ENCODE results near the gene SPACA1. TPM values are rescaled to one million over a fixed set of nuclear protein-coding genes. Genes with fewer than 3 reads are reported as not detected.

SPACA1 gene
- total and polyA plus RNA-seq, 4 donors, result not detected

- Histone ChIP-seq H3K4me1 (ENCODE audit: control insufficient read depth in 4 of 4, insufficient read depth in 4 of 4, low read length in 3 of 4) (no peaks in the 10 kb centered on the region), H3K27me3 (ENCODE audit: control insufficient read depth in 4 of 4, insufficient read depth in 4 of 4, low read length in 3 of 4) (no peaks in the 10 kb centered on the region), H3K4me3 (ENCODE audit: low read depth in 1 of 3, low read length in 3 of 3) (no peak overlapping the region), H3K9ac (ENCODE audit: low read depth in 1 of 2, low read length in 2 of 2) (no peak overlapping the region), H3K9me3 (ENCODE audit: control insufficient read depth in 4 of 4, low read length in 3 of 4) (no peaks in the 10 kb centered on the region), H3K36me3 (ENCODE audit: control insufficient read depth in 4 of 4, insufficient read depth in 3 of 4, low read depth in 1 of 4, low read length in 3 of 4) (no peaks in the 10 kb centered on the region), H3K27ac (ENCODE audit: low read depth in 1 of 2, low read length in 2 of 2) (no peak overlapping the region)
- DNase-seq (ENCODE audit: low spot score), result no peak
- 74% methylated on average over 6 of the region's 6 CpGs for WGBS
- TF ChIP-seq GABPA (IDR thresholded peaks at IDR 0.05 in 1 of 2, conservative IDR thresholded peaks at IDR 0.05 in 1 of 2) (no peak), NR2F2 (IDR thresholded peaks at IDR 0.05) (no peak), FOXA1 (IDR thresholded peaks at IDR 0.05) (no peak), YY1 (IDR thresholded peaks at IDR 0.05) (no peak), MAX (IDR thresholded peaks at IDR 0.05) (no peak), SP1 (IDR thresholded peaks at IDR 0.05) (no peak), FOXA2 (IDR thresholded peaks at IDR 0.05) (no peak), JUND (IDR thresholded peaks at IDR 0.05) (no peak), TAF1 (conservative IDR thresholded peaks at IDR 0.05) (no peak), HNF4G (IDR thresholded peaks at IDR 0.05) (no peak), RAD21 (IDR thresholded peaks at IDR 0.05) (no peak), HNF4A (conservative IDR thresholded peaks at IDR 0.05) (no peak)
- TF ChIP-seq, protein P1, sequence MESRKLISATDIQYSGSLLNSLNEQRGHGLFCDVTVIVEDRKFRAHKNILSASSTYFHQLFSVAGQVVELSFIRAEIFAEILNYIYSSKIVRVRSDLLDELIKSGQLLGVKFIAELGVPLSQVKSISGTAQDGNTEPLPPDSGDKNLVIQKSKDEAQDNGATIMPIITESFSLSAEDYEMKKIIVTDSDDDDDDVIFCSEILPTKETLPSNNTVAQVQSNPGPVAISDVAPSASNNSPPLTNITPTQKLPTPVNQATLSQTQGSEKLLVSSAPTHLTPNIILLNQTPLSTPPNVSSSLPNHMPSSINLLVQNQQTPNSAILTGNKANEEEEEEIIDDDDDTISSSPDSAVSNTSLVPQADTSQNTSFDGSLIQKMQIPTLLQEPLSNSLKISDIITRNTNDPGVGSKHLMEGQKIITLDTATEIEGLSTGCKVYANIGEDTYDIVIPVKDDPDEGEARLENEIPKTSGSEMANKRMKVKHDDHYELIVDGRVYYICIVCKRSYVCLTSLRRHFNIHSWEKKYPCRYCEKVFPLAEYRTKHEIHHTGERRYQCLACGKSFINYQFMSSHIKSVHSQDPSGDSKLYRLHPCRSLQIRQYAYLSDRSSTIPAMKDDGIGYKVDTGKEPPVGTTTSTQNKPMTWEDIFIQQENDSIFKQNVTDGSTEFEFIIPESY (IDR thresholded peaks at IDR 0.05), result no peak
- TF ChIP-seq, protein P2, sequence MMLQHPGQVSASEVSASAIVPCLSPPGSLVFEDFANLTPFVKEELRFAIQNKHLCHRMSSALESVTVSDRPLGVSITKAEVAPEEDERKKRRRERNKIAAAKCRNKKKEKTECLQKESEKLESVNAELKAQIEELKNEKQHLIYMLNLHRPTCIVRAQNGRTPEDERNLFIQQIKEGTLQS (IDR thresholded peaks at IDR 0.05), result no peak
- TF ChIP-seq, protein P3, sequence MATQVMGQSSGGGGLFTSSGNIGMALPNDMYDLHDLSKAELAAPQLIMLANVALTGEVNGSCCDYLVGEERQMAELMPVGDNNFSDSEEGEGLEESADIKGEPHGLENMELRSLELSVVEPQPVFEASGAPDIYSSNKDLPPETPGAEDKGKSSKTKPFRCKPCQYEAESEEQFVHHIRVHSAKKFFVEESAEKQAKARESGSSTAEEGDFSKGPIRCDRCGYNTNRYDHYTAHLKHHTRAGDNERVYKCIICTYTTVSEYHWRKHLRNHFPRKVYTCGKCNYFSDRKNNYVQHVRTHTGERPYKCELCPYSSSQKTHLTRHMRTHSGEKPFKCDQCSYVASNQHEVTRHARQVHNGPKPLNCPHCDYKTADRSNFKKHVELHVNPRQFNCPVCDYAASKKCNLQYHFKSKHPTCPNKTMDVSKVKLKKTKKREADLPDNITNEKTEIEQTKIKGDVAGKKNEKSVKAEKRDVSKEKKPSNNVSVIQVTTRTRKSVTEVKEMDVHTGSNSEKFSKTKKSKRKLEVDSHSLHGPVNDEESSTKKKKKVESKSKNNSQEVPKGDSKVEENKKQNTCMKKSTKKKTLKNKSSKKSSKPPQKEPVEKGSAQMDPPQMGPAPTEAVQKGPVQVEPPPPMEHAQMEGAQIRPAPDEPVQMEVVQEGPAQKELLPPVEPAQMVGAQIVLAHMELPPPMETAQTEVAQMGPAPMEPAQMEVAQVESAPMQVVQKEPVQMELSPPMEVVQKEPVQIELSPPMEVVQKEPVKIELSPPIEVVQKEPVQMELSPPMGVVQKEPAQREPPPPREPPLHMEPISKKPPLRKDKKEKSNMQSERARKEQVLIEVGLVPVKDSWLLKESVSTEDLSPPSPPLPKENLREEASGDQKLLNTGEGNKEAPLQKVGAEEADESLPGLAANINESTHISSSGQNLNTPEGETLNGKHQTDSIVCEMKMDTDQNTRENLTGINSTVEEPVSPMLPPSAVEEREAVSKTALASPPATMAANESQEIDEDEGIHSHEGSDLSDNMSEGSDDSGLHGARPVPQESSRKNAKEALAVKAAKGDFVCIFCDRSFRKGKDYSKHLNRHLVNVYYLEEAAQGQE (IDR thresholded peaks at IDR 0.05), result no peak
Observed at GRCh38 chr6:88020439-88020838, 27.2 kb upstream of the SPACA1 start.

- no peak for DNase-seq (ENCODE audit: low spot score)
- peaks cover 0 to 3% (median under 1%) of the 10 kb centered on the region in 4 donors for H3K9me3 ChIP-seq (ENCODE audit: control insufficient read depth in 4 of 4, low read length in 3 of 4)
- H3K36me3 ChIP-seq (ENCODE audit: control insufficient read depth in 4 of 4, insufficient read depth in 3 of 4, low read depth in 1 of 4, low read length in 3 of 4), result no peaks in the 10 kb centered on the region
- H3K4me1 ChIP-seq (ENCODE audit: control insufficient read depth in 4 of 4, insufficient read depth in 4 of 4, low read length in 3 of 4), result no peaks in the 10 kb centered on the region
- TF ChIP-seq EGR1 (IDR thresholded peaks at IDR 0.05; ENCODE audit: low read depth in 2 of 2) (no peak), JUND (IDR thresholded peaks at IDR 0.05) (no peak), HNF4A (conservative IDR thresholded peaks at IDR 0.05) (no peak), HNF4G (IDR thresholded peaks at IDR 0.05) (no peak)
- no peak overlapping the region for H3K4me3 ChIP-seq (ENCODE audit: low read depth in 1 of 3, low read length in 3 of 3)
- H3K27ac ChIP-seq (ENCODE audit: low read depth in 1 of 2, low read length in 2 of 2), result no peak overlapping the region
- H3K27me3 ChIP-seq (ENCODE audit: control insufficient read depth in 4 of 4, insufficient read depth in 4 of 4, low read length in 3 of 4), result no peaks in the 10 kb centered on the region
- 82% methylated on average over 2 of the region's 2 CpGs for WGBS
- no peak overlapping the region for H3K9ac ChIP-seq (ENCODE audit: low read depth in 1 of 2, low read length in 2 of 2)
Observed at GRCh38 chr6:88024696-88025095, 22.9 kb upstream of the SPACA1 start.
